OCI-LY1 (cell line): ENCODE measurements around the gene KIRREL3.

Source experiments
- H2AFZ ChIP-seq: fragments of 200-600 bp; sonication (generic), shearing (Covaris generic); 2 replicates; pipeline ENCODE4 v1.6.0; 2014; ENCODE audit warnings: antibody characterized with exemption, mild to moderate bottlenecking, low read length
- H3F3A ChIP-seq: fragments of 200-600 bp; sonication (generic), shearing (Covaris generic); 2 replicates; pipeline ENCODE4 v1.6.0; 2014; ENCODE audit warnings: mild to moderate bottlenecking, antibody characterized with exemption, low read length, moderate library complexity; ENCODE audit not compliant: insufficient read depth
- H3K27ac ChIP-seq: fragments of 200-600 bp; sonication (generic); 2 replicates; pipeline ENCODE4 v1.5.1; 2014; ENCODE audit warnings: low read length, mixed run types, mild to moderate bottlenecking, low read depth; ENCODE audit not compliant: poor library complexity, severe bottlenecking
- H3K27me3 ChIP-seq: fragments of 200-600 bp; sonication (generic); 2 replicates; pipeline ENCODE4 v1.6.0; 2014; ENCODE audit warnings: antibody characterized with exemption, mild to moderate bottlenecking, low read length, moderate library complexity; ENCODE audit not compliant: insufficient read depth
- H3K36me3 ChIP-seq: fragments of 200-600 bp; sonication (generic); 2 replicates; pipeline ENCODE4 v1.6.1; 2014; ENCODE audit warnings: mild to moderate bottlenecking, antibody characterized with exemption, low read length, moderate library complexity, mixed read lengths; ENCODE audit not compliant: insufficient read depth
- H3K4me1 ChIP-seq: fragments of 200-600 bp; sonication (generic); 2 replicates; pipeline ENCODE4 v1.5.1; 2014; ENCODE audit warnings: mild to moderate bottlenecking, low read length, moderate library complexity; ENCODE audit not compliant: insufficient read depth, severe bottlenecking
- H3K4me2 ChIP-seq: fragments of 200-600 bp; sonication (generic), shearing (Covaris generic); 2 replicates; pipeline ENCODE4 v1.6.1; 2014; ENCODE audit warnings: low read length
- H3K4me3 ChIP-seq: fragments of 200-600 bp; sonication (generic); 2 replicates; pipeline ENCODE4 v1.5.1; 2014; ENCODE audit warnings: low read length, low read depth, mild to moderate bottlenecking, mixed read lengths; ENCODE audit not compliant: poor library complexity, severe bottlenecking
- H3K79me2 ChIP-seq: fragments of 200-600 bp; shearing (Covaris generic); 2 replicates; pipeline ENCODE4 v1.6.1; 2016; ENCODE audit warnings: mixed run types, low read length, mixed read lengths; ENCODE audit not compliant: insufficient read depth
- H3K9ac ChIP-seq: fragments of 200-600 bp; sonication (generic), shearing (Covaris generic); 2 replicates; pipeline ENCODE4 v1.6.1; 2014; ENCODE audit warnings: mild to moderate bottlenecking, low read length, mixed read lengths
- H3K9me2 ChIP-seq: fragments of 200-600 bp; sonication (generic), shearing (Covaris generic); 2 replicates; pipeline ENCODE4 v1.6.1; 2014; ENCODE audit warnings: low read depth, mild to moderate bottlenecking, low read length, mixed read lengths
- H3K9me3 ChIP-seq: fragments of 200-600 bp; shearing (Covaris generic); 2 replicates; pipeline ENCODE4 v1.6.1; 2014; ENCODE audit warnings: low read length, mixed read lengths
- H4K20me1 ChIP-seq: fragments of 200-600 bp; sonication (generic), shearing (Covaris generic); 2 replicates; pipeline ENCODE4 v1.6.0; 2016; ENCODE audit warnings: mild to moderate bottlenecking, low read length; ENCODE audit not compliant: insufficient read depth
- CTCF ChIP-seq: fragments of 200-600 bp; sonication (generic), shearing (Covaris generic); IDR thresholded peaks from 2 replicates; pipeline ENCODE4 v1.5.1; 2017; ENCODE audit warnings: mild to moderate bottlenecking, antibody characterized with exemption, low read length, moderate library complexity, mixed read lengths
- EZH2 ChIP-seq: fragments of 200-600 bp; sonication (generic), shearing (Covaris generic); IDR thresholded peaks from 2 replicates; pipeline ENCODE4 v1.8.0; 2017; ENCODE audit warnings: borderline replicate concordance, mixed run types, mild to moderate bottlenecking, antibody characterized with exemption, low read length, moderate library complexity, mixed read lengths

Gene KIRREL3

GRCh38 chr11:126548581-126549550 is 451.7 kb downstream of the KIRREL3 start:
- no peaks in the 10 kb centered on the region for H3K27me3 ChIP-seq
- no peaks in the 10 kb centered on the region for H4K20me1 ChIP-seq
- H3F3A ChIP-seq, result no peaks in the 10 kb centered on the region
- no peaks in the 10 kb centered on the region for H3K36me3 ChIP-seq
- no peak overlapping the region for H3K4me2 ChIP-seq
- no peak overlapping the region for H2AFZ ChIP-seq
- no peaks in the 10 kb centered on the region for H3K9me3 ChIP-seq
- no peak overlapping the region for H3K27ac ChIP-seq
- no peak for TF ChIP-seq EZH2
- TF ChIP-seq CTCF, result no peak
- H3K4me1 ChIP-seq, result no peaks in the 10 kb centered on the region
- H3K4me3 ChIP-seq, result no peak overlapping the region
- no peak overlapping the region for H3K9ac ChIP-seq
- H3K79me2 ChIP-seq, result no peaks in the 10 kb centered on the region
- H3K9me2 ChIP-seq, result no peaks in the 10 kb centered on the region

DNA sequence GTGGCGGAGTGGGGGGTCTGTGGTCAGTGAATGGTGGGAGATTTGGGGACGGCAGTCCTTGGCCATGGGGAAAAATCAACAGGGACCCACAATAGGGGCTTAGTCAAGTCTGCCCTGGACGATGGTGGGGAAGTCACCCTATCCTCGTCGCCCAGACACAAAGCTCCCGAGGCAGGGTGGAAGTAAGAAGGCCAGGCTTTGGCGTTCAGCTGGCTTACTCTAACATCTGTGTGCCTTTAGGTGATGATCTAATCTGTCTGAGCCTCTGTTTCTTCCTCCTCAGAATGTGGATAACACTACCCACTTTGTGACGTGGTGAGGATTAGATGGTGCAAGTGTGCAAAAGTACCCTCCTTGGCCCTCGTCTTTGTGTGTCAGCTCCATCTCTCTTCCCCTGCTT is 452.9 kb downstream of the KIRREL3 start:
- Histone ChIP-seq H3K4me3 (no peak overlapping the region), H3K9me2 (no peaks in the 10 kb centered on the region), H3K4me2 (no peak overlapping the region), H3F3A (no peaks in the 10 kb centered on the region), H3K9me3 (no peaks in the 10 kb centered on the region), H3K27me3 (no peaks in the 10 kb centered on the region), H3K4me1 (no peaks in the 10 kb centered on the region), H4K20me1 (no peaks in the 10 kb centered on the region), H3K36me3 (no peaks in the 10 kb centered on the region), H2AFZ (no peak overlapping the region), H3K27ac (no peak overlapping the region), H3K9ac (no peak overlapping the region), H3K79me2 (no peaks in the 10 kb centered on the region)
- TF ChIP-seq EZH2, result no peak
- no peak for TF ChIP-seq CTCF

- no peaks in the 10 kb centered on the region for H3K36me3 ChIP-seq
- no peak overlapping the region for H3K4me3 ChIP-seq
- no peak overlapping the region for H2AFZ ChIP-seq
- H3K4me2 ChIP-seq, result no peak overlapping the region
- no peaks in the 10 kb centered on the region for H3K79me2 ChIP-seq
- no peaks in the 10 kb centered on the region for H3K9me2 ChIP-seq
- H3K9me3 ChIP-seq, result no peaks in the 10 kb centered on the region
- H3K9ac ChIP-seq, result no peak overlapping the region
- TF ChIP-seq EZH2, result no peak
- no peak for TF ChIP-seq CTCF
- H3K27me3 ChIP-seq, result no peaks in the 10 kb centered on the region
- H3K27ac ChIP-seq, result no peak overlapping the region
- H3F3A ChIP-seq, result no peaks in the 10 kb centered on the region
- H3K4me1 ChIP-seq, result no peaks in the 10 kb centered on the region
- no peaks in the 10 kb centered on the region for H4K20me1 ChIP-seq
Measured at GRCh38 chr11:126547161-126547560, 453.4 kb downstream of the KIRREL3 start.
